ENCODE measurements around the gene ASB2.

The ASB2 gene

DNA sequence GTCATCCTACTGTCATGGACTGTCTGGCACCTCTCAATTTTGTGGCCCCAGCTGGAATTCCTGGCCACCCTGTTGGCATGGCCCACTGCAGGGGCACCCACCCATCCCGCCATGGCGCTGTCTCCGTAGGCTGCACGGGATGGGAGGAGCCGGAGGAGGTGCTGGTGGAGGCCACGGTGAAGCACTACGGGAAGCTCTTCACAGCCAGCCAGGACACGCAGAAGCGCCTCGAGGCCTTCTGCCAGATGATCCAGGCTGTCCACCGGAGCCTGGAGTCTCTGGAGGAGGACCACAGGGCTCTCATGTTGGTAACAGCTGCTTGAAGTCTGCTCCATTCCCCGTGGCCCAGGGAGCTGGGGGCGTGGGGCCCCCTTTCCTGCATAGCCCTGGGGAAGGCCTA lies 24.6 kb upstream of the ASB2 start:
- no peak for DNase-seq (ENCODE audit: low read depth, low spot score)

DNA sequence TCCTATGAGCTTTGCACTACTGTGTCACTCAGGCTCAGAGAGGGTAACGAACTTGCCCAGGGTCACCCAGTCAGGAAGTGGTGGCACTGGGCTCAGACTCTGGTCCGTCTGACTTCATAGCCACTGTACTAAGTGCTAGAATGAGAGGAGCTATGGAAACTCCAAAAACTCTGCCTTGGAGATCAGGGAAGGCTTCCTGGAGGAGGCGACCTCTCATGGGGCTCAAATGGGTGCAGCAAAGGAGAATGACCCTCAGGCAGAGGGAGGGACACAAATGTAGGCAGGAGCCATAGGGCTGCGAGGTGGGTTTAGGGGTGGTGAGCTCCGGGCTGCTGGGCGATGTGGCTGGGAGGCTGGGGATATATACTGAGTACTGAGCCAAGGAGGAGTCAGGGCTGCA lies 23.9 kb upstream of the ASB2 start:
- no peak for DNase-seq (ENCODE audit: low read depth, low spot score)

DNA sequence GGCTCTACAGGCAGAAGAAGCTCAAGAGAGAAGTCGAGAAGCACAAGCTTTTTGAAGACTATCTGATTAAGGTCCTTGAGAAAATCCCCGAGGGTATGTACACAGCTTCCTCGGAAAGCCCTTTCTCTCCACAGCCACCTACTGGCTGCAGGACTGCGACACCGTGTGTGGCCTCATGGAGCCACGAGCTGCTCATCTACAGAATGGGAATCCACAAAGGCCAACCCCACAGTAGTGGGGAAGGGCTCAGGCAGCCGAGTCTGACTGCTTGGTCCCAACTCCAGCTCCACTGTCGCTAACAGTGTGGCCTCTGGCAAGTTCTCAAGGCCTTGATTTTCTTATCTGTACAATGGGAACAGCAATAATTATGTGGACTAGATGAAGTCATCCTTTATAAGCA lies 23.2 kb upstream of the ASB2 start:
- no peak for DNase-seq (ENCODE audit: low read depth, low spot score)

DNA sequence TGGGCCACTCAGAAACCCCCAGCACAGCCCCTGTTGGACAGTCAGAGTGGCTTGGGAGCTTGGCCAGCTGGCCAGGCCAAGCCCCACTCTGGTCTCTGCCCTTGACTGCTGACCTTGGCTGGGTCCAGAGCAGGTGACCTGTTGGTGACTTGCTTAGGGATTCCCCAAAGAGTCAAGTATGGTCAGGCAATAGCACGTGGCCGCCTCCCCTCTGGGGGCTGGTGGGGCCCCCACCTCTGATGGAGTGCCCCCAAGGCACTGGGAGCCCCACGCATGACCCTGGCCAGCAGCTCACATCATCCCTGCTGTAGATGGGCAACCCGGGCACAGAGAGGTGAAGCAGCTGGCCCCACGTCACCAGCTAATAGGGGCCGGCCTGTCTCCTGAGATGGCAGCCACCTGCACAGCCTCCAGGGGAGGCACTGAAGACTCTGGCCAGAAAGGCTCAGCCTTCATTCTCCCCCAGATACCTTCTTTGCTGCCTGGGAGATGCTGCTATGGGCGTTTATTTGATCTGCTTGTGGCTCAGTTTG lies 22.6 kb upstream of the ASB2 start:
- no peak for DNase-seq (ENCODE audit: low read depth, low spot score)

DNA sequence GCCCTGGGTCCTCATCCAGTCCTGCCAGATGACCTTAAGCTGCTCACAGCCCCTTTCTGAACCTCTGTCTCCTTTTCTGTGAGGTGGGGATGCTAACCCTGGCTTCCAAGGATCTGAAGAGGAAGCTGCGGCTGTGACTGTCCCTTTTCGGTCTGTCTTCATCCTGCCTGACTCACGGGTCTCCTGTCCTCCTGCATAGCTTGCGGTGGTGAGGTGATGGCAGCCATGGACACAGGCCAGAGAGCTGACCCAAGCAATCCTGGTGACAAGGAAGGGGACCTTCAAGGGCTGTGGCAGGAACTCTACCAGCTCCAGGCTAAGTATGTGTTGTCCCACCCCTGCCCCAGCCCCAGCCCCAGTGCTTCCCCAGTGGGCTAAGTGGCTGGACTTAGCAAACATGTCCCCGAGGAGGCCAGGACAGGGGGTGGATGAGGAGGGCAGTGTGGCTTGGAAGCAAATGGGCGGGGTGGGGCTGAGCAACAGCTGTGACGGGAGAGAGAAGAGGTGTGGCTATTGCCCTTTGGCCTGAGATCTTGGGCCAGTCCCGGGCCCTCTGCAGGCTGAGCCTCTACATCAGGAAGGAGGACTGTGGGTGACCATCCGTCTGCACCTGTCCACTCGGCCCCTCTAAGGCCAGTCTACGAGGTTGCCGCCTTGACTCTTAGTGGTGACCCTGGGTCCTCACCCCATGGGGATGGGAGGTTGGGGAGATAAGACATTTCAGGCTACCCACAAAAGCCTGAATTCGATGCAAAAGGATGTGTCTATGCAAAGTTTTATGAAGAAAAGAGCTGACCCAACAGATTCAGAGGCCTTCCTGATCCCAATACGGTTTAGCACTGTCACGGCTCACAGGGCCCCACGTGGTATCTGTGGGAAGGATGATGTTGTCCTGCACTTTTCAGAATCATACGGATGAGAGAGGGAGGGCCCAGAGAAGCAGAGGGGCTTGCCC lies 21.8 kb upstream of the ASB2 start:
- no peak for DNase-seq (ENCODE audit: low read depth, low spot score)

DNA sequence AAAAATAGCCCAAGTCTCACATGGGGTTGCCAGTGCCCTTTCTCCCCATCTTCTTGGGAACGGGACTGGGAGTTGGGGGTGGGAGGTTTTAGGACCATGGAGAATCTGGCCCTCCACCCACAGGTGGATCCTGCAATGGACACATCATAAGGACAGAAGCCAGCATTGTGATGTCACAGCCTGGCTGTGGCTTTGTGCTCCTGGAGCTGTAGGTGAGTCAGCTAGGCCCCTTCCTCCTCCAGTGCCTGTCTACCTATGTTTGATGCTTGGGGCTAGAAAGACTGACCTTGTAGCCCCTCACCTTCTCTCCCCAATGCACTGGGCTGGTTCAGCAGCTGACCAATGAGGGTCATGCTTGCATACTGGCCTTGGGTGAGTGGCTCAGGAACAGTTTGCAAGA lies 20.7 kb upstream of the ASB2 start, which contains the start of gene CCDC197:
Gene CCDC197 (plus strand): TSS at position 220 of the 400 bp plus-strand sequence. CDS start 831 bp downstream, outside the sequence.
- DNase-seq (ENCODE audit: low read depth, low spot score): no peak

DNA sequence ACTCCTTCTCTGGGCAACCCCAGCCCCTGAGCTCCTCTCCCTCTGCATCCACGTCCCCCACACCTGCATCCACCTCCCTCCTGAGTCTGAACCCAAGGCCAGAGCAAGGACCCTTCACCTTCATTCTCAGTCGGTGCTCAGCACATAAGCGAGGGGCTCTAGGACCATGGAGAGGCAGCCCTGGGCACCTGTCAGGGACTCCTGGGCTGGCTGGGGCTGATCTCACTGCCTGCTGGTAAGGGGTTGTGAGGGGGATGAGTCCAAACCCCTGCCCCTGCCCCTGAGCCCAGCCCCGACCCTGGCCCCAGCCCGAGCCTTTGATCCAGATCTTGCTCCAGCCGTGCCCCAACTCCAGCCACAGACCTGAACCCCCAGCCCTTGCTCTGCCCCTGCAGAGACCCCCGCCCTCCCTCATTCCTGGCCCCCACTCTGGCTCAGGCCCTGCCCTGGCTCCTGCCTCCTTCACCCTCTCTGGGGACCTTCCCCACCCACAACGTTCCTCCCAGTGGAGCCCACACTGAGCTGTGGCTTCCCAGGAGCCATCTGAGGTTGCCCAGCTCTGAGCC lies 19.8 kb upstream of the ASB2 start:
- no peak for DNase-seq (ENCODE audit: low read depth, low spot score)

DNA sequence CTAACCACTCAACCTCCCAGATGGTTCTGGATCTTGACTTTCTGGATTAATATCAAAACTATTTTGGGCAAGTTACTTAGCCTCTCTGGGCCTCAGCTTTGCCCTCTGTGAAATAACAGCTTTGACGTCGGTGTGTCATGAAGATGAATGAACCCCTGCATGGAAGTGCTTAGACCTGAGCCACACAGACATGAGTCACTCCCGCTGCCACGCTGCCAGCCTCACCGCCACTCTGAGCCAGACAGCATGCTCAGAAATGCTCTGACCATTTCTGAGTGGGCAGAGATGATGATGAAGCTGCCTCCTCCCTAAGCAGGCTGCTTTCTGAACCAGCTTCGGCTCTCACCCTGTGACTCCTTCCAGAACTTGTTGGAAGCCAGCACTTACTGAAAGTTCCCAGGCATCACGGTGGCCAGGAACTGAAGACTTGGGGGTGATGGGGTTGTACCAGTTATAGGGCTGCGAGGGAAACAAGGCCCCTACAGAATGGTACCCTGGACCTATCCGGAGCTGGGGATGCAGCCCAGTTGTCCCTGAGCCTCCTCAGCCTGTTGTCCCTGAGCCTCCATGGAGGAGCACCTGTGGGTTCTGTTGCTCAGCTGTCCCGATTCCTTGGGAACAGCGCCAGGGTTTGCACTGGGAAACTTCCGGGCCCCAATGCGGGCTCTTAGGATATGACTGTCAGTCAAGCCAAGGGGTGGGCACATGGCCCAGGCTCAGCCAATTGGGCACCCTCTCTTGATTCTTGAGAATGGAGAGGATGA lies 18.7 kb upstream of the ASB2 start:
- peak; percentile 26 for DNase-seq (ENCODE audit: low read depth, low spot score)

DNA sequence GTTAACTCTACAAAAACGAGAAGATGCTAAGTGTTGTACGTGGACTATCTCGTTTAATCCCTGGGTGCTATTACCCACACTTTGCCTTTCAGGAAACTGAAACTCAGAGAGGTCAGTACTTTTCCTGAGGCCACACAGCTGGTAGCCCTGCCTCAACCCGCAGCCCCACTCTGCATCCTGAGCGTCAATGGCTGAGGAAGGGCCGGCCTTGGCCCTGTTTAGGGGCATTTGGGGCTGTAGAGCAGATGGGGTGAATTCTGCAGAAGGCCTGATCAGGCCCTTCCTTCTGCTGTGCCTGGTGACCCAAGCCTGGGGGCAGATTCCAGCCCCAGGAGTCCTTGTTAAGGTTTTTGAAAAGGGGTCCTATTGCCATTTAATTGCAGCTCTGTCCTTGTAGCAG lies 17.0 kb upstream of the ASB2 start:
- DNase-seq (ENCODE audit: low read depth, low spot score): no peak

DNA sequence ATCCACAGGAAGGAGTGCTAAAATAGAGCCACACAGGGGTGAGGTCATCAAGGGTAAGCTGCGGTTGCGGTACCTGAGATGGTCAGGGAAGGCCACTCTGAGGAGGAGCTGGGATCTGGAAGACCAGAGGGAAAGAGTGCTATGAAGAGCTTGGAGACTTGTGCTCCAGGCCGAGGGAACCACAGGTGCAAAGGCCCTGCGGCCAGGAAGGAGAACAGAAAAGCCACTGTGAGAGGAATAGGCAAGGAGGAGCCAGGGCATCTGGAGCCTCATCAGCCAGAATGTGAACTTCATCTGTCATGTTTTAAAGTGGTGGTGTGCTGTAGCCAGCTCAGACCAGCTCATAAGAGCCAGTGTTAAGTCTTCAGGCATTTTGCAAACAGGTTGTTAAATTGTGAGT lies 15.3 kb upstream of the ASB2 start:
- DNase-seq (ENCODE audit: low read depth, low spot score): no peak

DNA sequence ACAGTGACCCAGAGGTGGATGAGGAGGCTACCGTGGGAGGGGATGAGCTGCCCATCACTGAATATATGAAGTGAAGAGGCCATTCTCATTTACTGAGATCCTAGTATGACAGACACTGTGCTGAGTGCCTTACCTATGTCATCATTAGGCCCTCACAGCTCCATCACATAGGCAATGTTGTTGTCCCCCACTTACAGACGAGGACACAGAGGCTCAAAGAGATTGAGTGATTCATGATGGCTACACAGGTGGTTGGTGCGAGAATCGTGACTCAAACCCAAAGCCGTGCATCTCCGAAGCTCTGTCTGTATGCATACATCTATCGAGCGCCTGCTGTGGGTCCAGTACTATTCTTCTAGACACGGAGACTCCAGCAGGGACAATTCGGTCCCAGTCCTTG lies 14.8 kb upstream of the ASB2 start:
- DNase-seq (ENCODE audit: low read depth, low spot score): no peak

DNA sequence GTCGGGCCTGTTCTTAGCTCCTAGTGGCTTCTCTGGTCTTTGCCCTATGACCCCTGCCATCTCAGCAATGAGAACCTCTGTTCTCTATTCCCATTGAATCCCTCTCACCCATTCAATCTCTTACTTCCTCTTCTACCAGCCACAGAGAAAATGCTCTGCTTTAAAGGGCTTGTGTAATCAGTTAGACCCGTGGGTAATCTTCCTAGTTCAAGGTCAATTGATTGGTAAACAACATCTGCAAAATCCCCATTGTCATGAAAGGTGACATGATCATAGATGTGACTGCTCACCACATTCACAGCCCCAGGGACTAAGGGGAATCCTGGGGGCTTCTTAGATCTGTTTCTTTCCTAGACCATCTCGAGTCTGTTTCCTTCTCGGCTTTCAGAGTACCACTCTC lies 13.6 kb upstream of the ASB2 start:
- no peak for DNase-seq (ENCODE audit: low read depth, low spot score)

DNA sequence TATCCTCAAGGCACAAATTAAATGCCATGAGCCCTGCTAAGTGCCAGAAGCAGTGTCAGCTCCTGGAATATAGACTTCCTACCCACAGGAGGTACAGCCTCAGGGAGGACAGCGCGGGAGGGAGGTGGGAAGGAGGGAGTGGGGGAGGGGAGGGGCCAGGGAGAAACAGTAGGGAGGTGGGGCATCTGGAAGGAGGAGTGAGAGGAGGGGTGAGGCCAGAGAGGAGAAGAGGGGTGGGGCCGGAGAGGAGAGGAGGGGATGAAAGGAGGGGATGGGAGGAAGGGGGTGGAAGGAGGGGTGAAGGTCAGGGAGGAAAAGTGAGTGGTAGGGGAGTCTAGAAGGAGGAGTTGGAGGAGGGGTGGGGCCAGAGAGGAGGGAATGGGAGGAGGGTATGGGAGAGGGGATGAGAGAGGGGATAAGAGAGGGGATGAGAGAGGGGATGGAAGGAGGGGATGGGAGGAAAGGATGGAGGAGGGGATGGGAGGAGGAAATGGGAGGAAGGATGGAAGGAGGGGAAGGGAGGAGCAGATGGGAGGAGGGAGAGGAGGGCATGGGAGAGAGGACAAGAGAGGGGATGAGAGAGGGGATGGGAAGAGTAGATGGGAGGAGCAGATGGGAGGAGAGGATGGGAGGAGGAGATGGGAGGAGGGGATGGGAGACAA lies 11.6 kb upstream of the ASB2 start:
- no peak for DNase-seq (ENCODE audit: low read depth, low spot score)

DNA sequence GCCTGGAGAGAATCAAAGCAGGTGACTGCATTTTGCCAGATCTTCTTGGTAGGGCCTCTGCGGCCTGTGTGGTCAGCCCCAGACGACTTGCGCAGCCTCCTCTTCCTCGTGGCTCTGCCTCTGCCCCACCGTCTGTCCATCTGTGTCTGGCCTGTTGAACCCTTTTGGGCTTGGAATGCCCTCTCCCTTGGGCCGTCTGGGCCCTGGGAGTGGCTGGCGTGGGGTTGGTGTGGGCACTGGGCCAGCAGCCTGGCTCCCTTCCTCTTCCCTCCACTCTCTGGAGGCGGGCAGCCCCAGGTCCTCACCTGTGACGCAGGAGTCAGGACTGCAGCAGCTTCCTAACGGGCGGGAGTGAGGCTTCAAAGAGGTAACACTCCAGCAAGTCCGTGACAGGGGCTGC lies 11.0 kb upstream of the ASB2 start:
- DNase-seq (ENCODE audit: low read depth, low spot score): no peak

DNA sequence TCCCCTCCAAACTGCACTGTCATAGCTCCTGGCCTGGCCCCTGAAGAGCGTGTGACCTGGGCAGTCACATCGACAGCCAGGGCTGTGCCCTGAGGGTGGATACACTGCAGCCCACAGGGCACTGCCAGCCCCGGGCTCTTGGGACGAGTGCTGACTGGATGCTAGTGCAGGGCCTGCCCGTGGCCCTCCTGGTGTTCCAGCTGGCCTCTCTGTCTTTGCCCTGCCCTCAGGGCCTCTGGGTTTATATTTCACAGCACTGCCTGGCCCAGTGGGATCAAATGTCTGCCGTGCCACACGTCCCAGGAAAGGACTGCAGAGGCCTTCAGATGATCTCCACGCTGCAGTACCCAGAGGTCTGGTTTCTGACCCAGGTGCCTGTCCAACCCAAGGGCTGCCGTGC lies 10.6 kb upstream of the ASB2 start:
- DNase-seq (ENCODE audit: low read depth, low spot score): no peak

DNA sequence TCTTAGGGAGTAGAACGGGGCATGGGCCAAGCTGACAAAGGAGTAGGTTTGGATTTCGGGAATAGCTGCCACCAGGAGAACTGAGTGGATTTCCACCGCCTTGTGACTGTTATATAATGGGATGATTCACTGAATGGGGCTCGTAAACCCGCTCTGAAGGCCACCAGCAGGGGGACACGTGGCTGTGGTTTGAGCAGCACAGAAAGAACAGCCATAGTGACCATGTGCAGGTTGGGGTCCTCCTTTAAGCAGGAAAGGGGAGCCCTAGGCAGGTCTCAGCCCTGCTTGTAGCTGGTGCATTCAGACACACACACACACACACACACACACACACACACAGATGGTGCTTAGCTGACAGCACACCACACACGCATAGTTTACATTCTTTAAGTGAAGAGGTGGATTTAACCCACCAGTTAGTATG lies 8.6 kb upstream of the ASB2 start:
- no peak for DNase-seq (ENCODE audit: low read depth, low spot score)

DNA sequence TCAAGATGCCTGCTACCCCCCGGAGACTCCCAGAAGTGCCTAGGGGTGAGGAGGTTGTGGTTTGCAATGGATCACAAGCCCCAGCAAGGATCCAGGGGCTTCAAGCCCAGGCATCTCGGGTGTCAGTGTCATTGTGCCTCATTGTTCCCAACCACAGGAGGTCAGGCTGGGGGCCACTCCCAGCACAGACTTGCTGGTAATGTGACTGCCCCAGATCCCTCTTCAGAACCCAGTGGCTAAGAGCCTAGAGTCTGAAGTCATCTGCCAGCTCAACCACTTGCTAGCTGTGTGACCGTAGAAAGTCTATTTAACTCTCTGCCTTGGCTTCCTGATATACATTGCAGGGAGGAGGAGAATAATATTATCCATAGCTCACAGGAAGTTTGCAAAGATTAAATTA lies 7.7 kb upstream of the ASB2 start:
- no peak for DNase-seq (ENCODE audit: low read depth, low spot score)

DNA sequence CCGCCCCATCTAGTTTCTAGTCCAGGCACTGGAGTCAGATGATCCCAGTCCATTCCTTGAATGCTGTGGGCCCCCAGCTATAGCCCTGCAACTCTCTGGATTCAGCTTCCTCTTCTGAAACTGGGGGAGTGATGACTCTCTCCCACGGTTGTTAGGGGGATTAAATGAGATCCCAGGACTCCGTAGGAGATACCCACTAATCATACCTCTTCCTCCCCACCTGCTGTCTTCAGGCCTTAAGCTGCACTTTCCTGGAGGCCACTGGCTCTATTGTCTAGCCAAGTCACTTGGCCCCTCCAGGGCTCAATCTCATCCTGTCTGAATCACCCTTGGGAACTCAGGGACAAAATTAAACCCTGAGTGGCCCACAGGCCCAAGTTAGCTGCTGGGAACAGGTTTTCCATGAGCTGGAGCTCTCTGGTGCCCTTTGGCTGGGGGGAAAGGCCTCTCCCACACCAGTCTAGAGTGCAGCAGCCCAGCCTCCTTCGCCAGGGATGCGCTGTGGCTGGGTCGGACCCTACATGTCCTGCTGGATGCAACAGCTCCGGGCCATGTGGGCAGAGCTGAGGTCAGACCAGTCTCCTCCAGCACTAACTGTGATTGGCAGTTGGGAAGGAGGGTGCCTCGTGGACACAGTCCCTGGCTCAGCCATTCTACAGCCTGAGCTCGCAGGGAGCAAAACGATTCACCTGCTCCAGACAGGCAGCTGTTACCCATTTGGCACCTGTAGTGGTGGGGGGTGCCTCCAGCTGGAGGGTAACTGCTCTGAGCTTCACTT lies 6.0 kb upstream of the ASB2 start:
- DNase-seq (ENCODE audit: low read depth, low spot score): no peak

DNA sequence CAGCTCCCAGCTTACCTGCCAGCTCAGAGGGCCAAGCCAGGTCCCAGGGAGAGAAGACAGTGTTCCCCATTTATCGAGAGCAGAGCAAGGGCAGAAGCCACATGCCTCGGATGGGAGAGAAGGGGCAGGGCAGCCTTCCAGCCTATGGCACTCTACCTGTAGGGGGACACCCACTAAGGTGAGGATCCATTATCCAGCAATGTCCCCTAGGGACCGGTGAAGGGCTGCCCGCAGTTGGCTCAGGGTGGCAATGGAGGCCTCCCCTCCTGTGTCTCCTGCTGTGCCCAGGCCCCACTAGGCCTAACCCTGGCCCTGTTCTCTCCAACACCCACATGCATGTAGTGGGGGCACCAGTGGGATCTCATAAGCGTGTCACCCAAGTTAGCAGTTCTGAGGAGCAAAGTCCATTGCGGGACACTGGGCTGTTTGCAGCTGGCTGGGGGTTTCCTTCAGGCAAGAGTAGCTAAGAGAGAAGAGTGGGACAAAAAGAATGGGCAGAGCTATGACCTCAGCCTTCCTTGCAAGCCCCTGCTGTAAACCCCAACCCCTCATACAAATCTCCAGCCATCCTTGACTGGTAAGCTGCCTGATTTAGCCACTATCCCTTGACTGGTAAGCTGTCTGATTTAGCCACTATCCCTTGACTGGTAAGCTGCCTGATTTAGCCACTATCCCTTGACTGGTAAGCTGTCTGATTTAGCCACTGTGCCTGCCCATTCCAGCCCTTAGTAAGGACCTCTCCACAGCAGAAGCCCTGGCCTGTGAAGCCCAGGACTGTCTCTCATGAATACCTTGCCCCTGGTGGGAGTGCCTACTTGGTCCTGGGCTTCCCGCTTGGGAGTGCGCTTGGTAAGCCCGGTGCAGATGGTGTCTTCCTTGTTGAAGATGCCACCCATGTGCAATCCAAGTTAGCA lies 5.2 kb upstream of the ASB2 start:
- DNase-seq (ENCODE audit: low read depth, low spot score): no peak
